ENCODE measurements around the gene ADD2. TPM values are rescaled to one million over a fixed set of nuclear protein-coding genes. Genes with fewer than 3 reads are reported as not detected.
"Not testable (repeated sequence)": the region's sequence is repeated elsewhere in the genome, so short reads cannot be mapped to it uniquely, and the experiment has no call there.

ADD2 gene
- total and polyA plus RNA-seq, 12 donors = 0.20 to 5.6 (median 1.9) TPM; not detected in 1

DNA sequence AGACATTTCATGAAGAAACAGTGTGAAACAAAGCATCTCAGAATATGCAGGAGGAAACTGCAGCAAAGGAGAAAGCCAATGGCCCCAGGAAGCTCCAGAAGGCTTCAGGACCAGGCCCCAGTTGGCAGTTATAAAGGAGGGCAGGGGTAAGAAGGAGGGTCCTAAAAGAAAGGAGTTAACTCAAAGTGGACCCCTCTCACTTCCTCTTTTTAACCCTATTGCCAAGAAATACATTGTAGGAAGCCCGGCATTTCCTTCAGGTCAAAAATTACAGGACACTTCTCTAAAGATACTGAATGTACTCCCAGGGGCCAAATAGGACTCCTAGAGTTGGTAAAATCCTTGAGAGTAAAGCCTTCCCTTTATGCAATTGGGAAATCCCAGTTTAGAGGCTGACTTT is 137.2 kb downstream of the ADD2 start:
- 58 to 100% (median 76%) methylated on average over 1 of the region's 1 CpG for WGBS, 4 donors
- TF ChIP-seq, protein P1, sequence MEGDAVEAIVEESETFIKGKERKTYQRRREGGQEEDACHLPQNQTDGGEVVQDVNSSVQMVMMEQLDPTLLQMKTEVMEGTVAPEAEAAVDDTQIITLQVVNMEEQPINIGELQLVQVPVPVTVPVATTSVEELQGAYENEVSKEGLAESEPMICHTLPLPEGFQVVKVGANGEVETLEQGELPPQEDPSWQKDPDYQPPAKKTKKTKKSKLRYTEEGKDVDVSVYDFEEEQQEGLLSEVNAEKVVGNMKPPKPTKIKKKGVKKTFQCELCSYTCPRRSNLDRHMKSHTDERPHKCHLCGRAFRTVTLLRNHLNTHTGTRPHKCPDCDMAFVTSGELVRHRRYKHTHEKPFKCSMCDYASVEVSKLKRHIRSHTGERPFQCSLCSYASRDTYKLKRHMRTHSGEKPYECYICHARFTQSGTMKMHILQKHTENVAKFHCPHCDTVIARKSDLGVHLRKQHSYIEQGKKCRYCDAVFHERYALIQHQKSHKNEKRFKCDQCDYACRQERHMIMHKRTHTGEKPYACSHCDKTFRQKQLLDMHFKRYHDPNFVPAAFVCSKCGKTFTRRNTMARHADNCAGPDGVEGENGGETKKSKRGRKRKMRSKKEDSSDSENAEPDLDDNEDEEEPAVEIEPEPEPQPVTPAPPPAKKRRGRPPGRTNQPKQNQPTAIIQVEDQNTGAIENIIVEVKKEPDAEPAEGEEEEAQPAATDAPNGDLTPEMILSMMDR (IDR thresholded peaks at IDR 0.05) = no peak
- no peak for TF ChIP-seq POLR2A (IDR thresholded peaks at IDR 0.05)
- intact Hi-C loops (cut with DNase I) = no loop called here
- H3K4me3 ChIP-seq = no peak overlapping the region
- H3K27me3 ChIP-seq = peaks cover 7% of the 10 kb centered on the region
- no peak for DNase-seq
- no peaks in the 10 kb centered on the region for H3K36me3 ChIP-seq (replicated peaks in 1 of 2)
- no peaks in the 10 kb centered on the region for H3K9me3 ChIP-seq (replicated peaks in 1 of 3)
- H3K27ac ChIP-seq = no peak overlapping the region
- H3K4me1 ChIP-seq (replicated peaks in 1 of 2) = no peaks in the 10 kb centered on the region

DNA sequence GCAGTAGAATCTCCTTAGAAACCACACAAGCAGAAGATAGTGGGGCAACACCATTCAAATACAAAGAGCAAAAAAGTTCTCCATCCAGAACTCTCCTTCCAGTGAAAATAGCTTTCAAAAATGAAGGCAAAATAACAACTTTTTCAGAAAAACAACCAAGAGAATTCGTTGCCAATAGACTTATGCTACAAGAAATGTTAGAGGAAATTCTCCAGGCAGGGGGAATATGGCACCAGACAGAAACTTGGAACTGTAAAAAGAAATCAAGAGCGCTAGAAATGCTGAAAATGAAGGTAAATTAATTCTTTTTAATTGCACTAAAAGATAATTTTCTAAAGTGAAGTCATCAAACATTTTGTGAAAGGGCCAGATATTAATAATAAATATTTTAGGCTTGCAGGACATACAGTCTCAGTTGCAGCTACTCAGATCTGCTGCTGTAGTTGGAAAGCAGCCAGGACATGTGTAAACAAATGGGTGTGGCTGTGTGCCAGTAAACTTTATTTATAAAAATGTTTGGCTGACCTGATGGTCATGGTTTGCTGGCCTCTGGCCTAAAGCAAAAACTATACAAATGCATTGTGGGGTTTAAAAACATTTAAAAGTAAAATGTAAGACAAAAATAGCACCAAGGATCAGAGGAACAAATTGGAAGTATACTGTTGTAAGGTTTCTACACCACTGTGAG is 140.6 kb downstream of the ADD2 start:
- DNase-seq = peak in 1 of 7 donors; percentile 17
- intact Hi-C loops (cut with DNase I) = no loop called here
- peaks cover 7% of the 10 kb centered on the region for H3K27me3 ChIP-seq
- H3K27ac ChIP-seq = no peak overlapping the region
- TF ChIP-seq, protein P1 (IDR thresholded peaks at IDR 0.05) = no peak
- TF ChIP-seq POLR2A (IDR thresholded peaks at IDR 0.05) = no peak
- no peaks in the 10 kb centered on the region for H3K9me3 ChIP-seq (replicated peaks in 1 of 3)
- no peaks in the 10 kb centered on the region for H3K4me1 ChIP-seq (replicated peaks in 1 of 2)
- H3K36me3 ChIP-seq (replicated peaks in 1 of 2) = no peaks in the 10 kb centered on the region
- H3K4me3 ChIP-seq = no peak overlapping the region
- WGBS, 4 donors = 63 to 73% (median 65%) methylated on average over 2 of the region's 2 CpGs

DNA sequence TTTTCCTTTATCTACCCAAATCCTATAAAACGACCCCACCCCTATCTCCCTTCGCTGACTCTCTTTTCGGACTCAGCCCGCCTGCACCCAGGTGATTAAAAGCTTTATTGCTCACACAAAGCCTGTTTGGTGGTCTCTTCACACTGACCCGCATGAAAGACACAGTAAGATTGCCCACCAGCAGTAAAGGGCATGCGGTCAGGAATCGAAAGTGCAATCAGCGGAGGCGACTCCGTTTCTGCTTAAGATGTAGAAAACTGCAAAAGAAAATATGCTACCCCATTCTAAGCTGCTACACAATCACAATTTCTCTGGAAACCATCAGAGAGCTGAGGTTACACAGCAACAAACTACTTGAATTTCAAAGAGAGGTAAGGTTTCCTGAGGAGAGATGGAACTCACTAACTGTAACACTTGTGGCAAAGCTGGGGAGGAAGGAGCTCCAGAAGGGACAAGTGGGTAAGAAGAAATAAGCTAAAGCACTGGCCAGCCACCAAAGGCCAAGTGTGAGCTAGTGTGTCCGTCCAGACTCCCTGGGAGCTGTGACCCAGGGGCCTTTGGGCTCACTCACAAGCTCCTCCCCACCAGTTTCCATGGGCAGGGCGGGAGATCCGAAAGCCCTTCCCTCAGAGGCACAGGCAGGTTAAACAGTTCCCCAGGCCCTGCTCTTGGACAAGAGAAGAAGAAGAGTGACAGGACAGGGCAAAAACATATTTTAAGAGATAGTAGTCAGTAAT is 141.6 kb downstream of the ADD2 start:
- no peak for TF ChIP-seq POLR2A (IDR thresholded peaks at IDR 0.05)
- TF ChIP-seq, protein P1 (IDR thresholded peaks at IDR 0.05) = no peak
- Histone ChIP-seq H3K36me3 (replicated peaks in 1 of 2) (no peaks in the 10 kb centered on the region), H3K9me3 (replicated peaks in 1 of 3) (no peaks in the 10 kb centered on the region), H3K4me1 (replicated peaks in 1 of 2) (no peaks in the 10 kb centered on the region), H3K4me3 (no peak overlapping the region), H3K27me3 (peaks cover 7% of the 10 kb centered on the region), H3K27ac (no peak overlapping the region)
- intact Hi-C loops (cut with DNase I) = no loop called here
- WGBS, 4 donors = 64 to 68% (median 67%) methylated on average over 13 of the region's 13 CpGs
- DNase-seq = no peak

DNA sequence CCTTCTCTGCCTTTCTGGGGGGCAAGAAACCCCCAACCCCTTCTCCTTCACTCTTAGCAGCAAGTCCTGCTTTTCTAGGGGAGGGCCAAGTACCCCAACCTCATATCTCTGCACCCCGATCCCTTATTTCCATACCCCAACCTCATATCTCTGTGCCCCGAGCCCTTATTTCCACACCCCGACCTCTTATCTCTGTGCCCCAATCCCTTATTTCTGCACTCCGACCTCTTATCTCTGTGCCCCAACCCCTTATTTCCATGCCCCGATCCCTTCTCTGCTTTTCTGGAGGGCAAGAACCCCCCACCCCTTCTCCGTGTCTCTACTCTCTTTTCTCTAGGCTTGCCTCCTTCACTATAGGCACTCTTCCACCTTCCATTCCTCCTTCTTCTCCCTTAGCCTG is 146.5 kb downstream of the ADD2 start:
- H3K27me3 ChIP-seq; H3K9me3 ChIP-seq (replicated peaks in 1 of 3); H3K4me3 ChIP-seq; DNase-seq; H3K36me3 ChIP-seq (replicated peaks in 1 of 2); intact Hi-C loops (cut with DNase I); H3K4me1 ChIP-seq (replicated peaks in 1 of 2); H3K27ac ChIP-seq: not testable (repeated sequence)
- WGBS, 4 donors = 71 to 85% (median 78%) methylated on average over 6 of the region's 6 CpGs

Data from adrenal gland (tissue), 12 donors.